Mesothelial cell of epicardium (in vitro differentiated cells): ENCODE measurements around the gene ERICH3. TPM values are rescaled to one million over a fixed set of nuclear protein-coding genes. Genes with fewer than 3 reads are reported as not detected.

Experiments
- DNase-seq, 2 experiments: peaks; one replicate each; pipeline ENCODE4 v3.0.0; 2021; ENCODE audit warnings: low spot score in 2 of 2; ENCODE audit not compliant: unreplicated experiment in 2 of 2
- H3K27ac Mint-ChIP-seq: 2 replicates; pipeline ENCODE4 v1.8.0; 2021; ENCODE audit warnings: mixed read lengths
- H3K27me3 Mint-ChIP-seq: 2 replicates; pipeline ENCODE4 v1.8.0; 2021; ENCODE audit warnings: low read depth, mixed read lengths
- H3K36me3 Mint-ChIP-seq: 2 replicates; pipeline ENCODE4 v1.8.0; 2021; ENCODE audit warnings: mixed read lengths
- H3K4me1 Mint-ChIP-seq: 2 replicates; pipeline ENCODE4 v1.8.0; 2021; ENCODE audit warnings: mixed read lengths
- H3K4me3 Mint-ChIP-seq: 2 replicates; pipeline ENCODE4 v1.8.0; 2021; ENCODE audit warnings: mild to moderate bottlenecking, moderate library complexity, mixed read lengths
- H3K9me3 Mint-ChIP-seq: 2 replicates; pipeline ENCODE4 v1.8.0; 2021; ENCODE audit warnings: mixed read lengths
- total RNA-seq: library from RNA; stranded (reverse); gene quantifications from 3 replicates; pipeline ENCODE4 v1.2.1, GENCODE V29; 2021
- TF ChIP-seq, protein P1 (sequence below): fragments of 200-600 bp; sonication (generic); IDR thresholded peaks from one replicate; pipeline ENCODE4 v1.5.0; 2021; ENCODE audit warnings: antibody characterized with exemption; ENCODE audit not compliant: unreplicated experiment

ERICH3 gene
- total RNA-seq, 1 donor from 2014 or later: not detected

DNA sequence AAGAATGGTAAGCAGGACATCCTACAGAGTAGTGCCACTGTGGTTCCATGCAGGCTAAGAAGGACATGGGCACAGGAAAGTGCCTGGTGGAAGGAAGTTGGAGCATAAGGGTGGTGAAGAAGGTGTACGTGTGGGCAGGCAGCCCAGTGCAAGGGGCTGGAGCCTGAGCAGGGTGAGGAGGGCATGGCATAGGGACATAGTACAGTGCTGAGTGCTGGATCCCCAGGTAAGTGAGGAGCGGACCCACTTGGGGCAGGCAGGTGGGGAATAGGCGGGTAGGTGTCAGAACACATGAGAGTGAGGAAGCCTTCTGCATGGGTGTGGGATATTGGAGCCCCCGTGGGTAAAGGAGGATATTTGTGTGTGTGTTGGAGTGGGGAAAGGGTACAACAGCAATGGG, 145.5 kb downstream of the ERICH3 start:
- no peaks in the 10 kb centered on the region for H3K9me3 Mint-ChIP-seq
- DNase-seq: no peak
- TF ChIP-seq, protein P1, sequence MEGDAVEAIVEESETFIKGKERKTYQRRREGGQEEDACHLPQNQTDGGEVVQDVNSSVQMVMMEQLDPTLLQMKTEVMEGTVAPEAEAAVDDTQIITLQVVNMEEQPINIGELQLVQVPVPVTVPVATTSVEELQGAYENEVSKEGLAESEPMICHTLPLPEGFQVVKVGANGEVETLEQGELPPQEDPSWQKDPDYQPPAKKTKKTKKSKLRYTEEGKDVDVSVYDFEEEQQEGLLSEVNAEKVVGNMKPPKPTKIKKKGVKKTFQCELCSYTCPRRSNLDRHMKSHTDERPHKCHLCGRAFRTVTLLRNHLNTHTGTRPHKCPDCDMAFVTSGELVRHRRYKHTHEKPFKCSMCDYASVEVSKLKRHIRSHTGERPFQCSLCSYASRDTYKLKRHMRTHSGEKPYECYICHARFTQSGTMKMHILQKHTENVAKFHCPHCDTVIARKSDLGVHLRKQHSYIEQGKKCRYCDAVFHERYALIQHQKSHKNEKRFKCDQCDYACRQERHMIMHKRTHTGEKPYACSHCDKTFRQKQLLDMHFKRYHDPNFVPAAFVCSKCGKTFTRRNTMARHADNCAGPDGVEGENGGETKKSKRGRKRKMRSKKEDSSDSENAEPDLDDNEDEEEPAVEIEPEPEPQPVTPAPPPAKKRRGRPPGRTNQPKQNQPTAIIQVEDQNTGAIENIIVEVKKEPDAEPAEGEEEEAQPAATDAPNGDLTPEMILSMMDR: no peak
- no peaks in the 10 kb centered on the region for H3K36me3 Mint-ChIP-seq
- H3K27ac Mint-ChIP-seq: no peak overlapping the region
- H3K4me3 Mint-ChIP-seq: no peak overlapping the region
- H3K27me3 Mint-ChIP-seq: no peaks in the 10 kb centered on the region
- H3K4me1 Mint-ChIP-seq: no peaks in the 10 kb centered on the region

DNA sequence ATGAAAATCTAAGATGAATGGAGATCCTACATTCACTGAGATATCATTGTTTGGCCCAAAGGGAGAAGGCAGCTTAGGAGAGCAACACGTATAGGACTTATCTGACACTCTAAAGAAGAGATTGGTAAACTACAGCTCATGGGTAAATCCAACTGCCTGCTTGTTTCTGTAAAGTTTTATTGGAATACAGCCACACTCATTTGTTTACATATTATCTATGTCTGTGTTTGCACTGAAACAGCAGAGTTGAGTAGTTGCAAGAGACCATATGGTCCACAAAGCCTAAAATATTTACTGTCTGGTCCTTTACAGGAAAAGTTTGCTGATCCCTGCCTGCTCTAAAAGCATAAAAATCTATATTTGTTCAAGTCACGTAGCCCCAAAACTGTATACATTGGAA, 146.9 kb downstream of the ERICH3 start:
- H3K4me1 Mint-ChIP-seq: peaks cover 4% of the 10 kb centered on the region
- no peaks in the 10 kb centered on the region for H3K9me3 Mint-ChIP-seq
- no peak overlapping the region for H3K4me3 Mint-ChIP-seq
- H3K27ac Mint-ChIP-seq: no peak overlapping the region
- DNase-seq: no peak
- no peaks in the 10 kb centered on the region for H3K36me3 Mint-ChIP-seq
- no peaks in the 10 kb centered on the region for H3K27me3 Mint-ChIP-seq
- TF ChIP-seq, protein P1: no peak

DNA sequence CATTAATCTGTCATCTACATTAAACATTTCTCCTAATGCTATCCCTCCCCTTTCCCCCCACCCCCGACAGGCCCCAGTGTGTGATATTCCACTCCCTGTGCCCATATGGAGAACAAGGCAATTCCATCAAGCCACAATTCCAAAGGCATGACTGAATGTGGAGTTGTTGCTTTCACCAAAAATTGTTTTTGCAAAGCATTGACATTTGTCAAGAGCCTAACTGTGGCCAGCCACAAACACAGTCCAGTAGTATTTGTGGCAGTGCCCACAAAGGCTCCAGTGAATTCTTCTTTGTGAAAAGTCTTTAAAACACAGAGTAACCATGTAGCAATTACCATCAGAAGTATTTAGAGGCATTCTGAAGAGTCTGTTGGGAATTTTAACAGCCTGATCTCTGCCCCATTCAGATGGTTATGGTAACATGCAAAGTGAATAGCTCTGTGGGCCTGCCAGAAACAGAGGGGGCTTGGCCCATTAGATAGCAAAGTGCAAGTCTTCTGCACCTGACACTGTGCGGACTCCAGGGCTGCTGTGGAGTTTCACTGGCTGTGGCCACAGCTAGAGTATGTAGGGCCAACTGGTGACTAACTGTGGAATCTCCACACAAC, 149.6 kb downstream of the ERICH3 start:
- H3K4me1 Mint-ChIP-seq: peaks cover 5% of the 10 kb centered on the region
- H3K4me3 Mint-ChIP-seq: no peak overlapping the region
- TF ChIP-seq, protein P1: no peak
- no peaks in the 10 kb centered on the region for H3K27me3 Mint-ChIP-seq
- no peaks in the 10 kb centered on the region for H3K36me3 Mint-ChIP-seq
- DNase-seq: no peak
- no peaks in the 10 kb centered on the region for H3K9me3 Mint-ChIP-seq
- H3K27ac Mint-ChIP-seq: no peak overlapping the region

DNA sequence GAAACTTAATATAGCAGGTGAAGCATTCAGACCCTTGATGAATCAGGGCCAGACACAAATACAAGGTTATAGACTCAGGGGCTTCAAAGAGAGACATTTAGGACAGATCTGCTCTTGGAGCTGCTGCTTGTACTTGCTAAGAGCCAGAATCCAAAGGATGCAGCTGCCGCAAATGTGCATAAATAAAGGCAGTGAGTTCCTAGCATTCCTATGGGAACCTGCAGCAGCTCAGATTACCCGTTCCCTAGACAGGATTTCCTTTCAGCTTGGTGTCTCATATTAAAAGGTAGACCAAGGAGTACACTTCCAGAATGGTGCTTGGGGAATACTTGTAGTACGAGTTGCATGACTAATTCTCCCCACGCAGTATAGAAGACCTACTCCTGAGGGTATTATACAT, 151.4 kb downstream of the ERICH3 start:
- TF ChIP-seq, protein P1: no peak
- Mint-ChIP-seq H3K27me3 (no peaks in the 10 kb centered on the region), H3K36me3 (no peaks in the 10 kb centered on the region), H3K27ac (no peak overlapping the region), H3K4me3 (no peak overlapping the region), H3K9me3 (no peaks in the 10 kb centered on the region), H3K4me1 (peaks cover 5% of the 10 kb centered on the region)
- no peak for DNase-seq

Other genes starting within 250 kb of the ERICH3 start
- not detected in 3 replicates for gene LRRC53, start 161.2 kb downstream of the ERICH3 start, total RNA-seq
- gene CRYZ, start 59.3 kb upstream of the ERICH3 start, total RNA-seq: 21.3 to 21.7 TPM (median 21.5 TPM) in 3 replicates
- gene TYW3, start 59.4 kb upstream of the ERICH3 start, total RNA-seq: 12.6 to 13.3 TPM (median 12.9 TPM) in 3 replicates